ENCODE measurements around the gene PARP8. TPM values are rescaled to one million over a fixed set of nuclear protein-coding genes. Genes with fewer than 3 reads are reported as not detected.

Gene PARP8
- total and polyA plus RNA-seq, 2 of the 4 experiments (the other 2 are of a cell fraction): 6.9 to 8.2 TPM

GRCh38 chr5:50752800-50753199 lies 86.4 kb downstream of the PARP8 start:
- Histone ChIP-seq H3K14ac (replicated peaks; ENCODE audit: low read depth, low read length) (no peak overlapping the region), H3K9me1 (ENCODE audit: insufficient read depth, low read length) (no peaks in the 10 kb centered on the region), H3K4ac (ENCODE audit: low read depth, low read length) (no peak overlapping the region), H4K5ac (ENCODE audit: low read depth, low read length) (no peak overlapping the region), H2BK120ac (ENCODE audit: low read depth, low read length) (no peak overlapping the region), H3K23ac (ENCODE audit: low read depth, low read length) (no peak overlapping the region), H2BK20ac (ENCODE audit: low read depth, low read length) (no peak overlapping the region), H3K27ac (ENCODE audit: insufficient read depth, low read length) (no peak overlapping the region), H4K20me1 (ENCODE audit: insufficient read depth, low read length) (no peaks in the 10 kb centered on the region; the same call in 1 of the 2 replicates), H3K79me1 (ENCODE audit: low read depth in 1 of 2, low read length in 2 of 2) (no peaks in the 10 kb centered on the region), H2AK5ac (ENCODE audit: low read depth, low read length) (no peak overlapping the region), H3K4me3 (ENCODE audit: insufficient read depth, low read depth, low read length) (no peak overlapping the region), H3K18ac (ENCODE audit: low read depth, low read length) (no peak overlapping the region), H3K4me1 (ENCODE audit: control insufficient read depth, insufficient read depth, low read length) (no peaks in the 10 kb centered on the region), H3K9me3 (ENCODE audit: control insufficient read depth, insufficient read depth, low read length) (no peaks in the 10 kb centered on the region), H4K91ac (ENCODE audit: insufficient read depth, low read depth, low read length) (no peak overlapping the region), H4K8ac (ENCODE audit: low read depth in 2 of 2, low read length in 2 of 2) (no peak overlapping the region), H3K56ac (ENCODE audit: extremely low read depth, insufficient read depth, low read length) (no peak overlapping the region), H2BK15ac (ENCODE audit: low read depth, low read length) (no peak overlapping the region), H3K9ac (ENCODE audit: low read depth, low read length) (no peak overlapping the region), H3K4me2 (ENCODE audit: low read depth, low read length) (no peak overlapping the region), H2AFZ (replicated peaks; ENCODE audit: low read length, poor library complexity) (no peak overlapping the region), H3K27me3 (ENCODE audit: control insufficient read depth, insufficient read depth, low read length) (no peaks in the 10 kb centered on the region), H2BK5ac (ENCODE audit: low read depth, low read length, poor library complexity, severe bottlenecking) (no peak overlapping the region), H2AK9ac (replicated peaks; ENCODE audit: low read depth, low read length, poor library complexity) (no peak overlapping the region), H3K36me3 (ENCODE audit: control insufficient read depth, insufficient read depth, low read length) (no peaks in the 10 kb centered on the region)
- POLR2A ChIA-PET (ENCODE audit: unreplicated experiment): no interaction called here
- CTCF ChIA-PET: no interaction called here
- in situ Hi-C loops (cut with MboI; ENCODE audit: low sequenced_read_pairs): no loop called here
- 0 out of 2 replicates have a peak, but pooled peaks have one; percentile 12 for TF ChIP-seq CEBPB (IDR thresholded peaks at IDR 0.05; ENCODE audit: low read depth, low read length)
- no peak for TF ChIP-seq RFX5 (IDR thresholded peaks at IDR 0.05; ENCODE audit: low read depth, low read length)
- TF ChIP-seq MAFK (IDR thresholded peaks at IDR 0.05; ENCODE audit: low read depth, low read length): peak; percentile 83
- intact Hi-C loops (cut with micrococcal nuclease): loop anchor here (5.0 to 10.0 kb wide), 2 partner anchors 240 to 428 kb away; no protein-coding TSS in a partner anchor
- ATAC-seq (ENCODE audit: low read depth) (no peak), DNase-seq (no peak)
- BruUV-seq (replicated peaks): no TSS peak
- dilution Hi-C loops (cut with HindIII; ENCODE audit: low sequenced_read_pairs, unreplicated experiment): no loop called here

Data from IMR-90 (cell line).